ENCODE data around the gene NMT1.

DNA sequence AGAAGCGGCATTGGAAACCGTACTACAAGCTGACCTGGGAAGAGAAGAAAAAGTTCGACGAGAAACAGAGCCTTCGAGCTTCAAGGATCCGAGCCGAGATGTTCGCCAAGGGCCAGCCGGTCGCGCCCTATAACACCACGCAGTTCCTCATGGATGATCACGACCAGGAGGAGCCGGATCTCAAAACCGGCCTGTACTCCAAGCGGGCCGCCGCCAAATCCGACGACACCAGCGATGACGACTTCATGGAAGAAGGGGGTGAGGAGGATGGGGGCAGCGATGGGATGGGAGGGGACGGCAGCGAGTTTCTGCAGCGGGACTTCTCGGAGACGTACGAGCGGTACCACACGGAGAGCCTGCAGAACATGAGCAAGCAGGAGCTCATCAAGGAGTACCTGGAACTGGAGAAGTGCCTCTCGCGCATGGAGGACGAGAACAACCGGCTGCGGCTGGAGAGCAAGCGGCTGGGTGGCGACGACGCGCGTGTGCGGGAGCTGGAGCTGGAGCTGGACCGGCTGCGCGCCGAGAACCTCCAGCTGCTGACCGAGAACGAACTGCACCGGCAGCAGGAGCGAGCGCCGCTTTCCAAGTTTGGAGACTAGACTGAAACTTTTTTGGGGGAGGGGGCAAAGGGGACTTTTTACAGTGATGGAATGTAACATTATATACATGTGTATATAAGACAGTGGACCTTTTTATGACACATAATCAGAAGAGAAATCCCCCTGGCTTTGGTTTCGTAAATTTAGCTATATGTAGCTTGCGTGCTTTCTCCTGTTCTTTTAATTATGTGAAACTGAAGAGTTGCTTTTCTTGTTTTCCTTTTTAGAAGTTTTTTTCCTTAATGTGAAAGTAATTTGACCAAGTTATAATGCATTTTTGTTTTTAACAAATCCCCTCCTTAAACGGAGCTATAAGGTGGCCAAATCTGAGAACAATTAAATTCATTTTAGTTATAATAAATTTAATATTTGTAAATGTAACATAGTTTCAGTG, 88.8 kb downstream of the NMT1 start:
- TF ChIP-seq, protein P1, sequence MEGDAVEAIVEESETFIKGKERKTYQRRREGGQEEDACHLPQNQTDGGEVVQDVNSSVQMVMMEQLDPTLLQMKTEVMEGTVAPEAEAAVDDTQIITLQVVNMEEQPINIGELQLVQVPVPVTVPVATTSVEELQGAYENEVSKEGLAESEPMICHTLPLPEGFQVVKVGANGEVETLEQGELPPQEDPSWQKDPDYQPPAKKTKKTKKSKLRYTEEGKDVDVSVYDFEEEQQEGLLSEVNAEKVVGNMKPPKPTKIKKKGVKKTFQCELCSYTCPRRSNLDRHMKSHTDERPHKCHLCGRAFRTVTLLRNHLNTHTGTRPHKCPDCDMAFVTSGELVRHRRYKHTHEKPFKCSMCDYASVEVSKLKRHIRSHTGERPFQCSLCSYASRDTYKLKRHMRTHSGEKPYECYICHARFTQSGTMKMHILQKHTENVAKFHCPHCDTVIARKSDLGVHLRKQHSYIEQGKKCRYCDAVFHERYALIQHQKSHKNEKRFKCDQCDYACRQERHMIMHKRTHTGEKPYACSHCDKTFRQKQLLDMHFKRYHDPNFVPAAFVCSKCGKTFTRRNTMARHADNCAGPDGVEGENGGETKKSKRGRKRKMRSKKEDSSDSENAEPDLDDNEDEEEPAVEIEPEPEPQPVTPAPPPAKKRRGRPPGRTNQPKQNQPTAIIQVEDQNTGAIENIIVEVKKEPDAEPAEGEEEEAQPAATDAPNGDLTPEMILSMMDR (IDR thresholded peaks at IDR 0.05) = no peak
- no peak for TF ChIP-seq ZBTB21 (CRISPR knock-in tag; IDR thresholded peaks at IDR 0.05; ENCODE audit: borderline replicate concordance)
- TF ChIP-seq, protein P2, sequence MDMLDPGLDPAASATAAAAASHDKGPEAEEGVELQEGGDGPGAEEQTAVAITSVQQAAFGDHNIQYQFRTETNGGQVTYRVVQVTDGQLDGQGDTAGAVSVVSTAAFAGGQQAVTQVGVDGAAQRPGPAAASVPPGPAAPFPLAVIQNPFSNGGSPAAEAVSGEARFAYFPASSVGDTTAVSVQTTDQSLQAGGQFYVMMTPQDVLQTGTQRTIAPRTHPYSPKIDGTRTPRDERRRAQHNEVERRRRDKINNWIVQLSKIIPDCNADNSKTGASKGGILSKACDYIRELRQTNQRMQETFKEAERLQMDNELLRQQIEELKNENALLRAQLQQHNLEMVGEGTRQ (CRISPR knock-in tag; IDR thresholded peaks at IDR 0.05) = no peak
- TF ChIP-seq, protein P3, sequence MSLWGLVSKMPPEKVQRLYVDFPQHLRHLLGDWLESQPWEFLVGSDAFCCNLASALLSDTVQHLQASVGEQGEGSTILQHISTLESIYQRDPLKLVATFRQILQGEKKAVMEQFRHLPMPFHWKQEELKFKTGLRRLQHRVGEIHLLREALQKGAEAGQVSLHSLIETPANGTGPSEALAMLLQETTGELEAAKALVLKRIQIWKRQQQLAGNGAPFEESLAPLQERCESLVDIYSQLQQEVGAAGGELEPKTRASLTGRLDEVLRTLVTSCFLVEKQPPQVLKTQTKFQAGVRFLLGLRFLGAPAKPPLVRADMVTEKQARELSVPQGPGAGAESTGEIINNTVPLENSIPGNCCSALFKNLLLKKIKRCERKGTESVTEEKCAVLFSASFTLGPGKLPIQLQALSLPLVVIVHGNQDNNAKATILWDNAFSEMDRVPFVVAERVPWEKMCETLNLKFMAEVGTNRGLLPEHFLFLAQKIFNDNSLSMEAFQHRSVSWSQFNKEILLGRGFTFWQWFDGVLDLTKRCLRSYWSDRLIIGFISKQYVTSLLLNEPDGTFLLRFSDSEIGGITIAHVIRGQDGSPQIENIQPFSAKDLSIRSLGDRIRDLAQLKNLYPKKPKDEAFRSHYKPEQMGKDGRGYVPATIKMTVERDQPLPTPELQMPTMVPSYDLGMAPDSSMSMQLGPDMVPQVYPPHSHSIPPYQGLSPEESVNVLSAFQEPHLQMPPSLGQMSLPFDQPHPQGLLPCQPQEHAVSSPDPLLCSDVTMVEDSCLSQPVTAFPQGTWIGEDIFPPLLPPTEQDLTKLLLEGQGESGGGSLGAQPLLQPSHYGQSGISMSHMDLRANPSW (CRISPR knock-in tag; conservative IDR thresholded peaks at IDR 0.05; ENCODE audit: low read depth) = no peak
